ENCODE results near the gene TNRC6C.
"Not testable (repeated sequence)": the region's sequence is repeated elsewhere in the genome, so short reads cannot be mapped to it uniquely, and the experiment has no call there.

The TNRC6C gene

DNA sequence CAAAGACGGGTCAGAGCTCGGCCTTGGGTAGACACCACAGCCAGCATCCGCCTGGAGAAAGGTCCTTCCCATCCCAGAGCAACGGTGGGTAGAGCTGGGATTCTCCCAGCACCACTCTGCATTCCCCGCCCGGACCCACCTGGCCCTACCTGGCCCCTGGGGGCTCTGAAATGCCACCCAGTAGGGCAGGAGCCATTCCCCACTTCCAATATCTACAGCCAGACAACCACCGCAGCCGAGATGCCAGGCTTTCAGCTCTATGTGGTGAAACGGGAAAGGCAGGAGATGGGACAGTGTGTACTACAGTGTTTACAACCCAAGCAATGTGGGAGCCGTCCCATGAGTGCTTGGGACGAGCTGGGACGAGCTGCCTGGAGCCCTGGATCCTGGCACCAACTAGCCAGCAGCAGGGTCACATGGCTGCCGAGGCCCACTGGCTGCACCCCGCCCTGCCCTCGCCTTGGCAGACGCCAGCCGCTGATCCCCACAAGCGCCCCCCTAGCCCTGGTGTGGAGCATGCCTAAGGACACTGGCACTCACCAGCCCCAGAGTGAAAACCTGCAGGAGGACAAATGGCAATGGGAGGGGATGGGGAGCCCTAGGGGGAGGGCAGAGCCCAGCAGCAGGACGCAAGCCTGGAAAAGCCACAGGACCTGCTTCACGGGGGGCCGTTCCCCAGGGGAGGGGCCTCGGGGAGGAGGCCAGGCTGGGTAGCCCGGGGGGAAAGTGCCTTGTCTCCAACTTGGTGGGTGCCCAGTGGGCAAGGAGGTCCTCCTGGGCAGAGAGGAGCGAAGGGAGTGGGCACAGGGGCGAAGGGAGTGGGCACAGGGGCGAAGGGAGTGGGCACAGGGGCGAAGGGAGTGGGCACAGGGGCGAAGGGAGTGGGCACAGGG lies 156.6 kb downstream of the TNRC6C start:
- peak; percentile 92 to 96 for DNase-seq

DNA sequence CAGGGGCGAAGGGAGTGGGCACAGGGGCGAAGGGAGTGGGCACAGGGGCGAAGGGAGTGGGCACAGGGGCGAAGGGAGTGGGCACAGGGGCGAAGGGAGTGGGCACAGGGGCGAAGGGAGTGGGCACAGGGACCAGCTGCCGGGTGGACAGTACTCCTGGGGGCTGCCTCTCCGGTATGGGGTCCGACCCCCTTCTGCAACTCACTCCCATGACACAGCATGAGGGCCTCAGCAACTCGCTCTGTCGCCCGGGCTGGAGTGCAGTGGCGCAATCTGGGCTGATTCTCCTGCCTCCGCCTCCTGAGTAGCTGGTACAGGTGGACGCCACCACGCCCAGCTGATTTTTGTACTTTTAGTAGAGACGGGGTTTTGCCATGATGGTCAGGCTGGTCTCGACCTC lies 157.3 kb downstream of the TNRC6C start:
- not testable (repeated sequence) for DNase-seq

DNA sequence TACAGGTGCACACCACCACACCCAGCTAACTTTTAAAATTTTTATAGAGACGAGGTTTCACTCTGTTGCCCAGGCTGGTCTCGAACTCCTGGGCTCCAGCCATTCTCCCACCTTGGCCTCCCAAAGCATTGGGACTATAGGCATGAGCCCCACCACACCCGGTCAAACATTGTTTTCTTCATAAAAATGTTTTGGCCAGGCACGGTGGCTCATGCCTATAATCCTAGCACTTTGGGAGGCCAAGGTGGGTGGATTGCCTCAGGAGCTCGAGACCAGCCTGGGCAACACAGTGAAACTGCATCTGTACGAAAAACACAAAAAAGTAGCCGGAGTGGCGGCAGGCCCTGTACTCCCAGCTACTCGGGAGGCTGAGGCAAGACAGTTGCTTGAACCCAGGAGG lies 157.9 kb downstream of the TNRC6C start:
- no peak for DNase-seq

DNA sequence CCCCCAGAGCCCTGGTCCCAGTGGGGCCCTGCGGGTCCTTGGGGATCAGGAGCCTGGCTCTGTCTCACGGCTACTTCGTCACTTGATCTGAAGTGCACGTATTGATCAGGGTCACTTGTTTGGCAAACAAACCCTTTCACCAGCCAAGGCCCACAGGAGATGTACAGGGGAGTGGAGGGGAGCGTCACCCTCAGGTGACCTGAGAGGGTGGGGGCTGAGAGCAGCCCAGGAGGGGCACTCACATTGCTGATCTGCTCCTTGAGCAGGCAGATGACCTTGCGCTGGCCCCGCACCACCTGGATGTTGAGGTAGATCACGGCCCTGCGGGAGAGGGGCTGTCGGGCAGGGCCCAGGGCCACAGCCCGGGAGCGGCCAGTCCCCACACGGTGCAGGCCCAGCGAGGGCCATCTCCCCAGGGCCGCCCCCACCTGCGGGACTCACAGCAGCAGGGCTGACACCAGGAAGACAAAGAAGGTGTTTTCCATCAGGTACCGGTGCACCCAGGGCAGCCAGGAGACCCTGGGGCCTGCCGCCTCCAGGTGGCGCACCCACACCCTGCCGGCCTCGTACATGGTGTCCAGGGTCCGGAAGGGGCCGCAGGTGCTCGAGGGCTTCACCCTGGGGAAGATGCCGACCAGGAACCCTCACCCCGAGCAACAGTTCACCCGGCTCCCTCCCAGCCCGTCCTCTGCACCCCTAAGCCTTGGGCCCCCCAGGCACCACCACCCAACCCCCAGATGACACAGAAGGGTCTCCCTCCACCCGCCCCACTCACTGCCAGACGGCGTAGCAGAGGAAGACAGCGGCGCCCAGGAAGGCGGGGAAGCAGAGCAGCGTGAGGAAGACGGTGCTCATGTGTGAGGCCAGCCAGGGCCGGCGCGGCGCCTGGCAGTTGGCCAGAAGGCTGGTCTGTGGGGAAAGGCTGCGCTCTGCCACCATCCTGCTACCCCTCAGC lies 158.8 kb downstream of the TNRC6C start:
- DNase-seq = peak in 1 of 2 donors; percentile 35

DNA sequence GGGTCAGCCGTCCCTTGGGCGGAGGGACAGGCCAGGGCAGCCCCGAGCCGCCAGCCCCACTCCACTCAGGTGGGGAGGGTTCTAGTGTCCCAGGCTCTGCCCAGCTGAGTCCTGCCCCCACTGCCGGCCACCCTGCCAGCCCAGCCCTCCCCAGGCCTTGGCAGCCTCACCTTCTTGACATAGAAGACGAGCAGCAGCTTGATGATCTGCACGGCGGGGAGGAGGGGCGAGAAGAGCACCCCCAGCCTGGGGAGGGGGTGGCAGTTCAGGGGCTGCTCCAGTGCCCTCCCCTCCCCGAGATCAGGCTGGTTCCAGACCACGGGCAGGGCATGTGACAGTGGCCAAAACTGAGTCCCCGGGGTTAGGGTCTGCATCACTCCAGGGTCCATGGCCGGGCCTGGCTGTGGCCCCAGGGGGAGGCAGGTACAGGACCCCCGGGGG lies 160.3 kb downstream of the TNRC6C start:
- no peak for DNase-seq

DNA sequence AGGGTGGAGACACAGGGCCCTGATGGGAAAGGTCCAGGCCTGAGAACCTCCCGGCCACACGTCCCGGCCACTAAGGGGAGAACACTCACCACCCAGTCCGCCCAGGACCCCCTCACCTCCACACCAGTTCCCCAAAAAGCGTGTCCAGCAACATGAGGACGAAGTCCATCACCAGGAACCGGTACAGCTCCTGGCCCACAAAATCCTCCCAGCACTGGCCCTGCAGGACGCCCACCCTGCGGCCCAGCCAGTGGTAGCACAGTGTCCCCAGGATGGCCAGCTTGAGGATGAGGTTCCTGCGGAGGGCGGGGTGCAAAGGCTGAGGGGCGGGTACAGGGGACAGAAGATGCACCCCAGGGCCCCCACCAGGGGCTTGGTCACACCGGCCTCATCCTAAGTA lies 162.0 kb downstream of the TNRC6C start:
- DNase-seq = no peak

DNA sequence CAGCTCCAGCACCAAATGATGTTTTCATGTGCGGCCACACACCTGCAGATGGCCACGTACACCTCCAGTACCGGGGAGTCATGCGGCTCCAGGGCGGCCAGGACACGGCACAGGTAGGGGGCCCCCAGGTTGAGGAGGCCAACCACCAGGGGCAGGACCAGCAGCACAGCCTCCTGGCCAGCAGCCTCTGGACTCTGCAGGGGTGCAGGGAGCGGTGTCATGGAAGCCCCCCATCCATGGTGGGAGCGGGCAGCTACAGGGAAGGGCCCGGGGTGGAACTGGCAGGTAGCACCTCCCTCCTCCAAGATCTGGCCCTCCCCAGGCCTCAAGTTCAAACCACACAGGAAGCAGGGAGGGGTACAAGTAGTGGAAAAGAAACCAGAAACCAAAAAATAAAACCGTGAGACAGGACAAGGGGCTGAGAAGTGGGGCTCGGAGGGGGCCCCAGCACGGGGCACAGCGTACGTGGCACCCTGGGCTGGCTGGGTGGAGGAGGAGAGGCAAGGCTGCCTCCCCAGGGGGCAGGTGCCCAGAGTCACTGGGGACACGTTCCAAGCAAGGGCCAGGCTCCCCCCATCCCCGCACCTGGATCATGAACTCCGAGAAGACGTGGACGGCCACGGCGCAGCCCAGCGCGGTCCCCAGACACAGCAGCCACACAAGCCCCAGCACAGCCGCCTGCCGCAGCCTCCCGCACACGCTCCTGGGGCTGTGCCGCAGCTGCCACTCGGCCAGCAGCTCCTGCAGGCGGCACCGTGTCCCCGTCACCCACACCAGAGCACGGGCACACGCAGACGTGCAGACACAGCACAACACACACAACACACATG lies 162.7 kb downstream of the TNRC6C start:
- no peak for DNase-seq

DNA sequence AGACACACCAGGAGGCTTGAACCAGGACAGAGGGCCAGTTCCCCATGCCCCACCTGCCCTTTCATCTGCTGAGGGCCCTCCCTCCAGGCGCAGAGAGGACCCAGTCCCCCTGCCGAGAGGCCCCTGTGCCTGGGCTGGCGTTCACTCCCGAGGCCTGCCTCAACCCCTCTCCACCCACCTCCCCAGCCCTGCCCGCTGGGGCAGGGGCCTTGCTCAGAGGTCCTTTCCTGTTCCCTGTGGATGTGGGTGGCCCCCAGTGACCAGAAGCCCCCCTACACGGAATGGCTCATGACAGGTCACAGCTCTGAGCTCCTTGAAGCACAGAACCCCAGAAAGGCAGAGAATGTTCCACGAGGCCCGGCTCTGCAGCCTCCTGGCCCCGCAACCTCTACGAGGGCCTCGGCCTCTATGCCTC lies 163.3 kb downstream of the TNRC6C start:
- no peak for DNase-seq

DNA sequence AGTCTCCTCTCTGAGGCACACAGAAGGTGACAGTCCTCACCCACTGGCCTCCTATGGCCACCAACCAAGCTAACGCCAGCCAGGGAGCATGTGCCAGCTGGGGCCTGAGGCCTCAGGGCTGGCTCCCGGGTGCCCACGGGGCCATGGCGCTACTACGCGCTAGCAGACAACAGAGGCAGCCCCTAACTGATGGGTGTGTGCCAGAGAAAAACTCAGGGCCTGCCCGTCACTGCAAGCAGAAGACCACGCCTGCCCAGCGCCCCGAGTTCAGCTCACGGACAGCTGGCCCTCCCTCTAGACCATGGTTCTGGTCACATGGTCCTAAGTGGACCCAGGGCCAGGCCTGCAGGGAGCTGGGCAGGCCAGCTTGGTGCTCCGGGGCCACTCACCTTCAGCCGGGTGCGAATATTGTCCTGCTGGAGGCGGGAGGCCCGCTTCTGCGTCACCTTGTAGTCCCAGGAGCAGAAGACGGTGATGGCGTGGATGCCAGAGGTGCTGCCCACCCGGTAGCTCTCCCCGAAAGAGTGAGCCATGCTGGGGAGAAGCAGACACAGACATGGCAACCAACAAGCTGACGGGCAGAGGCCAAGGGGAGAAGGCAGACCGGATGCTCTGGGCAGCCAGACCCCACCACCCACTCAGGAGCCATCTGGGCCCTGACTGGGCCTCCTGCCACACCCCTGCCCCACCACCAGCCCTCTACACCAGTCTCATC lies 163.9 kb downstream of the TNRC6C start:
- no peak for DNase-seq

DNA sequence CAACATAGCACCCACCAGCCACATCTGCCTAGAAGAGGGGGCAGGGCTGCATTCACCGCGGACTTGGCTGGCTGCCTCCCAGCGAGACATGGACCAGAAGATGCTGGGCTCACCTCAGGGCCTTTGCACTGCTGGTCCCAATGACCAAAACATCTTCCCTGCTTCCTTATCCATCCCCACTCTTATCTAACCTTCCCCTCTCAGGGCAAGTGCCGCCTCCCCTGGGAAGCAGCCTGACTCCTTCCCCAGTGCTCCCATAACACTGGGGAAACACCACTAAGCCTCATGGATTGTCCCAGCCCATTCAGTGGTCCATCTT lies 164.4 kb downstream of the TNRC6C start:
- DNase-seq = no peak

DNA sequence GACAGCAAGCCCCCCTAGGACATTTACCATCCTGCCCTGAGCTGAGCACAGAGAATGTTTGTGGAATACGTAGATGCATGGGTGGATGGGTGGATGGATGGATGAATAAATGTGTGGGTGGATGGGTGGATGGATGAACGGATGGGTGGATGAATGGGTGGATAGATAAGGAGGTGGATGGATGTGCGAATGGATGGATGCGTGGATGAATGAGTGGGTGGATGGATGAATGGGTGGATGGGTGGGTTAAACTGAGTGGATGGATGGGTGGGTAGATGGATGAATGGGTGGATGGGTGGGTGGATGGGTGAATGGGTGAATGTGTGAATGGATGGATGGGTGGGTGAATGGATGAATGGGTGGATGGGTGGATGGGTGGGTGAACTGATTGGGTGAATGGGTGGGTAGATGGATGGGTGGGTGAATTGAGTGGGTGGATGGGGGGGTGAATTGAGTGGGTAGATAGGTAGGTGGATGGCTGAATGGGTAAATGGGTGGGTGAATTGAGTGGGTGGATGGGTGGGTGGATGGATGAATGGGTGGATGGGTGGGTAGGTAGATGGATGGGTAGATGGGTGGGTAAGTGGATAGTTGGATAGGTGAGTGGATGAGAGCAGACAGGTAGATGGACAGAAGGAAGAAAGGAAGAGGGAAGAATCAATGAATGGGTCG lies 164.9 kb downstream of the TNRC6C start:
- DNase-seq = no peak

DNA sequence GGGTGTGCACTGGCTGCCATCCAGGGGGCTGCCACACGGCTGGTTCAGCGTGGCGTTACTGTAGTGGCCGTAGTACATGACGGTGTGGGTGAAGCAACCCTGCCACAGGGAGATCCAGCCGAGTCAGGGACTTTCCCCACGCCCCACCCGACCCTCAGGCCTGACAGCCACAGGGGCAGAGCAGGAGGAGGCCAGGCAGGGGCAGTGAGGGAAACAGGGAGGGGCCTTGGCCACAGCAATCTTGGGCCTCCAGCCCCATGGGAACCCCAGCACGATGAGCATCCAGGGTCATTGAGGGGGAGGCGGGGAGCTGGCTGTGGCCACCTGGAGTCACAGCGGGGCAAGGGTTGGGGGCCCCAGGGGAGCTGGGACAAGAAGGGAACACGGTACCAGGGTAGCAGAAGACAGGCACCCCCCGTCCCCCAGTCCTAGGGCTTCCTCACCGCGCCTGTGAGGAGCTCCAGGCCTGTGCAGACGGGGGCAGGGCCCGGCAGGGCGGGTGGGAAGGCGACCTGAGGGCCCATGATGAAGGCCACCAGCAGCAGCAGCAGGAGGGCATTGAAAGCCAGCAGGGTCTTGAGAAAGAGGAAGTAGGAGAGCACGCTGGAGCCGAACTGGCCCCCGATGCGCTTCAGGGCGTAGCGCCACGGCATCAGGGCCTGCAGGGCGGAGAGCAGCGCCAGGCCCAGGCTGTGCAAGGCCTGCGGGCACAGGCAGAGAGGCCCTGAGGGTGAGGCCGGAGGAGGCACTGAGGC lies 165.8 kb downstream of the TNRC6C start:
- DNase-seq = no peak

DNA sequence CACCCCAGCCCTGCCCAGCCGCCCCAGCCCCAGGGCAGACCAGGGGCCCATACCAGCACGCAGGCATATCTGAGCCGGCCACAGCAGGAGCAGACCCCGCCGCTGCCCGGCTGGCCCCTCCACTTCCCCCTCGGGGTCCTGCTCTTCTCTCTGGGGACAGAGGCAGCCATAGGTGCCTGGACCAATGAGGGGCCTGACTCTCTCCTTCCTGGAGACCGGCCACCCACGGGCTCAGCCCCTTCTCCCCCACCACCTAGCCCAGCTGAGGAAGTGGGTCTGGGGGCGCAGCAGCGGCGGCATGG lies 166.3 kb downstream of the TNRC6C start:
- no peak for DNase-seq

DNA sequence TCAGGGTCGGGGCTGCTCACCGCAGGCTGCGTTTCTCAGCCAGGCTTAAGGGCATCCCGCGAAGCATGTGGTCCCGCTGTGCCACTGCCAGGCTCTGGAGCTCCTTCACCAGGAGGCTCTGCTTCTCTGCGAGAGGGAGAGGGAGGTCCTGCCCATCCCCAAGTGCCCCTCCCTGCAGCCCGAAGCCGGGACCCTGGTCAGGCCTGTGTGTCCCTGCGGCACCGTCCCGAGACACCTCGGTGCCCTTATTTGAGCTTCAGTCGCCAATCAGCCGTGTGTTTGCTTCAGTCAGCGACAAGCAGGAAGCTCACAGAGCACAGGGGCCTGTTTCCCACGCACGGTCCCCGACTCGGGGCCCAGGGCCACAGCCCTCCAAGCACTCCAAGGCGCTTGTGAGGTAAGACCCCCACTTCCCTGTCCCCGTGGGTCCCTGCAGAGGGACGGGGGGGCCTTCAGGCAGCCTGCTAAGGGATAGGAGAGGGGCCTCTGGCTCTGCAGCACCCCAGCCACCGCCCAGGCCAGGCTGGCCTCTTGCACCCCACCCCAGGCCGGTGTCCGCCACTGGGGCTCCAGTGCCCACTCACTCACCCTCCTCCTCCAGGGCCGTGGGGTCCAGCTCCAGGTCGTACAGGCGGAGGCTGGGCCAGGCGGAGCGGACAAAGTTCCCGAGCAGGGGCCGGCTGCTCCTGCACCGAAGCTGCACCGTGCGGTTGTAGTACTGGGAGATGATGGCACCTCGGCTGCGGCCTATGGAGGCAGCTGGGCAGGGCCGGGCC lies 166.8 kb downstream of the TNRC6C start:
- DNase-seq = no peak

DNA sequence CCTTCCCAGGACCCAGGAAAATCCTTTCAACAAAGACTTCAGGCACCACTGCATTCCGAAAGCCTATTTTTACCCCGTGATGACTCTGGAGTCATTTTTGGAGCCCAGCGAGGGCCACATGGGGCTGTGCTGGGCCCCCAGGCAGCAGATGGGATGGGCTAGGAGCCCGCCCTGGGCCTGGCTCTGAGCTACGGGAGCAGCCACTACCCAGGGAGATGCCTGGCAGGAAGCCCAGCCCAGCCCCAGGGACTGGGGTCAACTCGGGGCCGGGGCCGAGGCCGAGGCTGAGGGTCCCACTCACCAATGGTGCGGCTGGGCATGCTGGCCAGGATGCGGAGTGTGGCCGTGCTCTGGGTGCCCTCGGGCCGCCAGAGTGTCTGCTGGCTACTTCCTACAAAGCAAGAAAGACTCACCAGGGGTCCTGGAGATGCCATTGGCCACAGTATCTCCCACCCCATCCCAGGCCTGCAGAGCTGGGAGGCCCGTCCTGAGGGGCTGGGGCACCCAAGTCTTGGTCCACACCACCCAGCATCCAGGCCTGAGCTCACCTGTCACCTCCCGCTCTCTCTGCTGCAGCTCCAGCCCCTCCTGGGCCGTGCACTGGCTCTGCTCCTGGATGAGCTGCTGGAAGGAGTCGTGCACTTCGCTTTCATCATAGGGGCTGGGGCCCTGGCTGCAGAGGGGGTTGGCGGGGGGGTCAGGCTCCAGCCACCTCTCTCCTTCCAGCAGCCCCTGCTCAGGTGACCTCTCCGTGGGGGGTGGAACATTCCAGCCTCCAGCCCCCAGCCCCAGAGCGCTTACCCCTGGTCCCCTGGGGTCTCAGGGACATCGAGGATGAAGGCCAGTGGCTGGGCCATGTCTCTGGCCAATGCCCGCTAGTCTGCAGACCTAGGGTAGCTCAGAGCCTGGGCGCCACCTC lies 167.7 kb downstream of the TNRC6C start:
- no peak for DNase-seq

DNA sequence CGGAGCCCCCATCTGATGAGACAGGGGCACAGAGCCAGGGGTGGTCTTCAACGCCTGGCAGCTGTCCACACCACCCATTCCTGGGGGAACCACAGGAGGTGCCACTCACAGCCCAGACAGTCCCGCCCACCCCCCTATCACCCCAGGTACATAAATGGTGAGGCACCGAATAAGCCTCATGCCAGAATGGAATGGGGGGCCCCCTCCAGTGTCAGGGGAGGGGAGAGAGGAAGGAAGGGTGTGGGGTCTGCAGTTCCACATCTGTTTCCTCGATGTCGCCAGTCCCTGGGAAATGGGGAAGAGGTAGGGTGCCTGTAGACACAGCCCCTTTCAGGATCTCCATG lies 168.4 kb downstream of the TNRC6C start:
- DNase-seq = no peak

DNA sequence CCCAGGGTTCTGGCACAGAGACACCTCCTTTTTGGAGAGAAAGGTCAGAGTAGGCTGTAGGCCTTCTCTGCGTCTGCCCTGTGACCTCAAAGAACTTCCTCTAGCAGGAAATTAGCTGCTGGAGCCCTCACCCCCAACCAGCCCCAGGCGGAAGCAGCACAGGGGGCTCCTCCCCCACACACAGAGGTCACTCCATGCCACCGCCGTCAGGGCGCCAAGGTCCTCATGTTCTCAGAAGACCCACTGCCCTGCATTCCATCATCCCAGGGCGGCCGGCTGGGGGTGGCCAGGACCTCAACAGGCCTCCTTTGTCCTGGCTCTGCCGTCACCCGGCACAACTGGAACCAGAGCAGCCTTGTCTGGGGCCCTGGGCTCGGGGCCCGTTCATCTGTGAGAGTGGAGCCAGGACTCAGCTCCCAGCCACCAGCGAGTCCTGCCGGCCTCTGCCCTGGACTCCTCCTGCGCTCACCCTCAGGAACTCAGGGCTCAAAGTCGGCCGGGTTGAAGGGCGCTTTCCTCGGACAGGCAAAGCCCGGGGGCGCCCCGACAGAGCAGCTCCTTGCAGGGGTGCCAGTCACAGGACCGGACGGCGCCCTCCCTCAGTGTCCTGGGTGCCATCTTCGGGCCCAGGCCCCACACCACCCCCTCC lies 168.9 kb downstream of the TNRC6C start:
- peak; percentile 85 to 86 for DNase-seq

DNA sequence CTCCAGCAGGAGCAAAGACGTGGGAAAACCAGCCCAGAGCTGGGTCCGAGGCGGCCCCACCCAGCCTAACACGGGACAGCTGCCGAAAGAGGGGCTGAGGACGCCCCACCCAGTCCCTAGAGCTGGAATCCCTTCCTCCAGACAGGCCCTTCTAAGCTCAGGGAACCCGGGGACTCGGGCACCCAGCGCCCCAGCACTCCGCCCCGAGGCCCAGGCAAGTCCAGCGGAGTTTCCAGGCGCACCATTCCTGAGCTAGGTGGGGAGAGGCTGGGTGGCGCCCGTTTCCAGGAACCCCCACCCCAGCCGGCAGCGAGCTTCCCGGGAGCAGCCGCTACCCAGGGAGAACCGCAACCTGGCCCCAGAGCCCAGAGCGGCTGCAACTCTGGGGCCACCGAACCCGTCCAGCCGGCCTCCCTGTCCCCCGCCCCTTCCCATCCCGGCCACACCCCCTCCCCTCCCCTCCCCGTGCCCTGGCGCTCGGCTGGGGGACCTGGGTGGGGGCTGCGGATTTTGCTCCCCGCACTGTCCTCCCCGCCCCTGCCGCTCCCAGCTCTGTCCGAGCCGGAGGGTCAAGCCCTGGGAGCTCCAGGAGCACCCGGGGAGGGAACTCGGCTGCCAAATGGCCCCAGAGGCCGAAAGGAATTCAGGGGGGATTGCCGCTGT lies 169.5 kb downstream of the TNRC6C start:
- peak in 1 of 2 donors; percentile 62 for DNase-seq
